ENCODE results near the gene PTAR1.

GRCh38 chr9:69759421-69760277 is at the start of gene PTAR1:
- TF ChIP-seq CTCF (IDR thresholded peaks at IDR 0.05), result no peak
- TF ChIP-seq EZH2 (IDR thresholded peaks at IDR 0.05), result no peak
- no peak for TF ChIP-seq EZH2phosphoT487 (IDR thresholded peaks at IDR 0.05)
